ENCODE measurements around the gene C10orf90.

Gene C10orf90

DNA sequence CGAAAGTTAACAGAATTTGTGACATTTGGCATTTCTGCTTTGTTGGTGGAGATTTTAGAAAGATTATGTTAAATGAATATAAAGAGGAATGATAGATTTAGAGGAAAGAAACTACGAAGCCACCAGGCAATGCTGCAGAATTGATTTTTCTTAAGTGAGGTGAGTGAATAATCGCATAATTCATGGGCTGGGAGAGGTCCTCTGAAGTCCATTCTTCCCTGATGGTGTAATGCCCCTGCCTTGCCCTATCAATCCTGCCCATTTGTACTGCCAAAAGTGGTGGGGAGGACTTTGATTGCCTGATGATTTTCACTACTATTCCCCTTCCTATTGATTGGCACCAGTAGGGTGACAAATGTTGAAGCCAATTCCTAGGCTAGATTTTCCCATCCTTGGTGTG, 125.9 kb downstream of the C10orf90 start:
- H3K9me3 ChIP-seq (ENCODE audit: control insufficient read depth, insufficient read depth, low read depth, low read length) = no peaks in the 10 kb centered on the region
- H3K27ac ChIP-seq (ENCODE audit: extremely low read depth, low read depth, low read length) = no peak overlapping the region
- TF ChIP-seq ZNF843 (tag by site-specific recombination; IDR thresholded peaks at IDR 0.05) = no peak
- TF ChIP-seq ZFP3 (tag by site-specific recombination; IDR thresholded peaks at IDR 0.05; ENCODE audit: low read depth) = no peak
- TF ChIP-seq ZNF391 (tag by site-specific recombination; IDR thresholded peaks at IDR 0.05; ENCODE audit: borderline replicate concordance, low read depth) = no peak
- no peak for TF ChIP-seq ZNF629 (tag by site-specific recombination; IDR thresholded peaks at IDR 0.05)
- no peak for TF ChIP-seq PRDM6 (tag by site-specific recombination; IDR thresholded peaks at IDR 0.05)
- no peak for TF ChIP-seq SALL2 (tag by site-specific recombination; IDR thresholded peaks at IDR 0.05; ENCODE audit: borderline replicate concordance)
- TF ChIP-seq ZNF140 (tag by site-specific recombination; IDR thresholded peaks at IDR 0.05) = no peak
- TF ChIP-seq, protein P1, sequence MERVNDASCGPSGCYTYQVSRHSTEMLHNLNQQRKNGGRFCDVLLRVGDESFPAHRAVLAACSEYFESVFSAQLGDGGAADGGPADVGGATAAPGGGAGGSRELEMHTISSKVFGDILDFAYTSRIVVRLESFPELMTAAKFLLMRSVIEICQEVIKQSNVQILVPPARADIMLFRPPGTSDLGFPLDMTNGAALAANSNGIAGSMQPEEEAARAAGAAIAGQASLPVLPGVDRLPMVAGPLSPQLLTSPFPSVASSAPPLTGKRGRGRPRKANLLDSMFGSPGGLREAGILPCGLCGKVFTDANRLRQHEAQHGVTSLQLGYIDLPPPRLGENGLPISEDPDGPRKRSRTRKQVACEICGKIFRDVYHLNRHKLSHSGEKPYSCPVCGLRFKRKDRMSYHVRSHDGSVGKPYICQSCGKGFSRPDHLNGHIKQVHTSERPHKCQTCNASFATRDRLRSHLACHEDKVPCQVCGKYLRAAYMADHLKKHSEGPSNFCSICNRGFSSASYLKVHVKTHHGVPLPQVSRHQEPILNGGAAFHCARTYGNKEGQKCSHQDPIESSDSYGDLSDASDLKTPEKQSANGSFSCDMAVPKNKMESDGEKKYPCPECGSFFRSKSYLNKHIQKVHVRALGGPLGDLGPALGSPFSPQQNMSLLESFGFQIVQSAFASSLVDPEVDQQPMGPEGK (tag by site-specific recombination; IDR thresholded peaks at IDR 0.05) = no peak
- no peak for TF ChIP-seq GLIS1 (tag by site-specific recombination; IDR thresholded peaks at IDR 0.05)
- TF ChIP-seq ZNF624 (tag by site-specific recombination; IDR thresholded peaks at IDR 0.05) = no peak
- no peak for TF ChIP-seq ZNF48 (tag by site-specific recombination; IDR thresholded peaks at IDR 0.05)
- no peak for TF ChIP-seq ZNF747 (tag by site-specific recombination; IDR thresholded peaks at IDR 0.05)
- no peak for TF ChIP-seq KLF7 (tag by site-specific recombination; IDR thresholded peaks at IDR 0.05; ENCODE audit: borderline replicate concordance)
- TF ChIP-seq ZNF521 (tag by site-specific recombination; IDR thresholded peaks at IDR 0.05) = no peak
- no peak for TF ChIP-seq ZBTB44 (tag by site-specific recombination; IDR thresholded peaks at IDR 0.05)
- TF ChIP-seq KLF10 (tag by site-specific recombination; IDR thresholded peaks at IDR 0.05) = no peak
- TF ChIP-seq, protein P2, sequence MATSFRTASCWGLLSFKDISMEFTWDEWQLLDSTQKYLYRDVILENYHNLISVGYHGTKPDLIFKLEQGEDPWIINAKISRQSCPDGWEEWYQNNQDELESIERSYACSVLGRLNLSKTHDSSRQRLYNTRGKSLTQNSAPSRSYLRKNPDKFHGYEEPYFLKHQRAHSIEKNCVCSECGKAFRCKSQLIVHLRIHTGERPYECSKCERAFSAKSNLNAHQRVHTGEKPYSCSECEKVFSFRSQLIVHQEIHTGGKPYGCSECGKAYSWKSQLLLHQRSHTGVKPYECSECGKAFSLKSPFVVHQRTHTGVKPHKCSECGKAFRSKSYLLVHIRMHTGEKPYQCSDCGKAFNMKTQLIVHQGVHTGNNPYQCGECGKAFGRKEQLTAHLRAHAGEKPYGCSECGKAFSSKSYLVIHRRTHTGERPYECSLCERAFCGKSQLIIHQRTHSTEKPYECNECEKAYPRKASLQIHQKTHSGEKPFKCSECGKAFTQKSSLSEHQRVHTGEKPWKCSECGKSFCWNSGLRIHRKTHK (tag by site-specific recombination; IDR thresholded peaks at IDR 0.05) = no peak
- no peak overlapping the region for H3K4me3 ChIP-seq (ENCODE audit: low read depth, low read length)
- POLR2A ChIA-PET = no interaction called here
- no peaks in the 10 kb centered on the region for H3K4me1 ChIP-seq (ENCODE audit: control insufficient read depth, insufficient read depth, low read length)
- H3K36me3 ChIP-seq (ENCODE audit: control insufficient read depth in 2 of 2, insufficient read depth in 1 of 2, low read length in 2 of 2) = no peaks in the 10 kb centered on the region
- CTCF ChIA-PET = no interaction called here

DNA sequence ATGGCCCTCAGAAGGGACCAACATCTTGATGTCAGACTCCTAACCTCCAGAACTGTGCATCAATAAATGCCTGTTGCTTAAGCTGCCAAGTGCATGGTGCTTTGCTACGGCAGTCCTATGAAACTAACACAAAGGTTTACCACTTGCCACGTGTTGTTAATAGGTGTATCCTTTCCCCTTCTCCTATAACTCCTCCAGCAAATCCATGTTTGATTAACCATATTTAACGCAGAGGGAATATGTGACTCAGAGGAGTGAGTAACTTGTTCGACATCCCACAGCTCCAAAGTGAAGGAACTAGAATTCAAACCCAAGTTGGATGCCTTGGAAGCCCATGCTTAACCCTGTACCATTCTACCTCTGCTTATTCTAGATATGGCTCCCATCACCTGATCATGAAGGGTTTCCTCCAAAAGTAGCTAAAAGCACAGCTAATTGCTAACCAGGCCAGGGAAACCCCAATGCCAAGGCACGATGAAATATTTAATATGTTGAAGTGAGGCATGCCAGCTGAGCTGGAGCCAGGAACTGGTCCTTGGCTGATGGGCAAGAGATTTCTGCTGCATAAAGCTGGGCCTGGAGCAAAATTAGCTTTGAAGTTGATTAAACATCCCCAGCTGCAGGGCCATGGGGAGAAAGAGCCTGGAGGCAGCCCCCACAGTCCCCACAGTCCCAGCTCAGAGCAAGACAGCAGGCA, 131.9 kb downstream of the C10orf90 start:
- H3K9me3 ChIP-seq (ENCODE audit: control insufficient read depth, insufficient read depth, low read depth, low read length) = no peaks in the 10 kb centered on the region
- no peak overlapping the region for H3K4me3 ChIP-seq (ENCODE audit: low read depth, low read length)
- no peak overlapping the region for H3K27ac ChIP-seq (ENCODE audit: extremely low read depth, low read depth, low read length)
- H3K36me3 ChIP-seq (ENCODE audit: control insufficient read depth in 2 of 2, insufficient read depth in 1 of 2, low read length in 2 of 2) = no peaks in the 10 kb centered on the region
- ChIA-PET CTCF (no interaction called here), POLR2A (no interaction called here)
- no peaks in the 10 kb centered on the region for H3K4me1 ChIP-seq (ENCODE audit: control insufficient read depth, insufficient read depth, low read length)
- no peak for TF ChIP-seq ZNF341 (tag by site-specific recombination; IDR thresholded peaks at IDR 0.05; ENCODE audit: low read depth)
- no peak for TF ChIP-seq ZNF530 (tag by site-specific recombination; IDR thresholded peaks at IDR 0.05; ENCODE audit: low read depth)
- no peak for TF ChIP-seq SCRT2 (tag by site-specific recombination; IDR thresholded peaks at IDR 0.05)
- no peak for TF ChIP-seq ZNF664 (tag by site-specific recombination; IDR thresholded peaks at IDR 0.05)
- TF ChIP-seq HOXD13 (CRISPR knock-in tag; IDR thresholded peaks at IDR 0.05; ENCODE audit: borderline replicate concordance) = no peak
- TF ChIP-seq ZBTB17 (tag by site-specific recombination; IDR thresholded peaks at IDR 0.05) = no peak
- no peak for TF ChIP-seq SP3 (tag by site-specific recombination; IDR thresholded peaks at IDR 0.05)
- no peak for TF ChIP-seq ZNF707 (tag by site-specific recombination; IDR thresholded peaks at IDR 0.05)
- no peak for TF ChIP-seq ZNF785 (tag by site-specific recombination; IDR thresholded peaks at IDR 0.05)
- TF ChIP-seq ELK4 (IDR thresholded peaks at IDR 0.05; ENCODE audit: borderline replicate concordance, low read depth, low read length) = no peak

Data from HEK293 (cell line).